Effector memory CD4-positive, alpha-beta T cell (primary cell): ENCODE data around the gene OPHN1.

Experiments used
- DNase-seq, 3 donors: peaks; one replicate each; pipeline ENCODE4 v3.0.0-alpha.2; 2020
- H3K27ac ChIP-seq: 2 replicates; pipeline ENCODE4 v1.7.0; 2013; ENCODE audit warnings: mild to moderate bottlenecking, low read length, moderate library complexity; ENCODE audit not compliant: insufficient read depth, poor library complexity, severe bottlenecking
- H3K27me3 ChIP-seq: replicated peaks from 2 replicates; pipeline ENCODE4 v1.7.0; 2013; ENCODE audit warnings: mild to moderate bottlenecking, low read length; ENCODE audit not compliant: insufficient read depth, control insufficient read depth, poor library complexity, severe bottlenecking
- H3K36me3 ChIP-seq: 2 replicates; pipeline ENCODE4 v1.7.0; 2013; ENCODE audit warnings: mild to moderate bottlenecking, low read length, moderate library complexity; ENCODE audit not compliant: control insufficient read depth, insufficient read depth
- H3K4me1 ChIP-seq: 2 replicates; pipeline ENCODE4 v1.7.0; 2013; ENCODE audit warnings: low read length, mild to moderate bottlenecking; ENCODE audit not compliant: control insufficient read depth, insufficient read depth, poor library complexity, severe bottlenecking
- H3K4me3 ChIP-seq: 2 replicates; pipeline ENCODE4 v1.7.0; 2013; ENCODE audit warnings: low read length, low read depth, mild to moderate bottlenecking; ENCODE audit not compliant: insufficient read depth, poor library complexity, severe bottlenecking
- H3K9me3 ChIP-seq: 2 replicates; pipeline ENCODE4 v1.7.0; 2013; ENCODE audit warnings: mild to moderate bottlenecking, low read length, moderate library complexity; ENCODE audit not compliant: control insufficient read depth

OPHN1 gene

GRCh38 chrX:68376373-68376772 is 56.9 kb downstream of the OPHN1 start:
- DNase-seq: no peak
- no peak overlapping the region for H3K4me3 ChIP-seq
- no peaks in the 10 kb centered on the region for H3K9me3 ChIP-seq
- H3K4me1 ChIP-seq: no peaks in the 10 kb centered on the region
- no peak overlapping the region for H3K27ac ChIP-seq
- no peaks in the 10 kb centered on the region for H3K36me3 ChIP-seq
- no peaks in the 10 kb centered on the region for H3K27me3 ChIP-seq

- Histone ChIP-seq H3K36me3 (no peaks in the 10 kb centered on the region), H3K4me1 (no peaks in the 10 kb centered on the region), H3K27ac (no peak overlapping the region), H3K9me3 (no peaks in the 10 kb centered on the region), H3K27me3 (no peaks in the 10 kb centered on the region), H3K4me3 (no peak overlapping the region)
- no peak for DNase-seq
Measured at GRCh38 chrX:68375803-68376202, 57.5 kb downstream of the OPHN1 start.

GRCh38 chrX:68372665-68373064 is 60.6 kb downstream of the OPHN1 start:
- Histone ChIP-seq H3K4me3 (no peak overlapping the region), H3K9me3 (no peaks in the 10 kb centered on the region), H3K27ac (no peak overlapping the region), H3K27me3 (no peaks in the 10 kb centered on the region), H3K36me3 (no peaks in the 10 kb centered on the region), H3K4me1 (no peaks in the 10 kb centered on the region)
- no peak for DNase-seq

- H3K36me3 ChIP-seq: no peaks in the 10 kb centered on the region
- no peaks in the 10 kb centered on the region for H3K4me1 ChIP-seq
- no peak overlapping the region for H3K27ac ChIP-seq
- no peaks in the 10 kb centered on the region for H3K9me3 ChIP-seq
- H3K27me3 ChIP-seq: no peaks in the 10 kb centered on the region
- DNase-seq: no peak
- H3K4me3 ChIP-seq: no peak overlapping the region
Measured at GRCh38 chrX:68369559-68369958, 63.7 kb downstream of the OPHN1 start.

- Histone ChIP-seq H3K27ac (no peak overlapping the region), H3K36me3 (no peaks in the 10 kb centered on the region), H3K27me3 (no peaks in the 10 kb centered on the region)
Measured at GRCh38 chrX:68365341-68365740, 68.0 kb downstream of the OPHN1 start.

GRCh38 chrX:68363984-68364383 is 69.3 kb downstream of the OPHN1 start:
- no peaks in the 10 kb centered on the region for H3K9me3 ChIP-seq
- H3K36me3 ChIP-seq: no peaks in the 10 kb centered on the region
- H3K27ac ChIP-seq: no peak overlapping the region
- no peaks in the 10 kb centered on the region for H3K27me3 ChIP-seq
- no peak overlapping the region for H3K4me3 ChIP-seq
- no peak for DNase-seq
- no peaks in the 10 kb centered on the region for H3K4me1 ChIP-seq

More at GRCh38 chrX:68365341-68365740, 68.0 kb downstream of the OPHN1 start:
- H3K9me3 ChIP-seq: no peaks in the 10 kb centered on the region
- H3K4me1 ChIP-seq: no peaks in the 10 kb centered on the region
- no peak overlapping the region for H3K4me3 ChIP-seq
- no peak for DNase-seq

GRCh38 chrX:68358679-68359078 is 74.6 kb downstream of the OPHN1 start:
- DNase-seq: no peak
- H3K9me3 ChIP-seq: no peaks in the 10 kb centered on the region
- no peaks in the 10 kb centered on the region for H3K27me3 ChIP-seq
- H3K27ac ChIP-seq: no peak overlapping the region
- no peaks in the 10 kb centered on the region for H3K36me3 ChIP-seq
- H3K4me1 ChIP-seq: no peaks in the 10 kb centered on the region
- H3K4me3 ChIP-seq: no peak overlapping the region

GRCh38 chrX:68355629-68355920 is 77.7 kb downstream of the OPHN1 start:
- no peaks in the 10 kb centered on the region for H3K27me3 ChIP-seq
- H3K27ac ChIP-seq: no peak overlapping the region
- no peaks in the 10 kb centered on the region for H3K9me3 ChIP-seq
- no peak overlapping the region for H3K4me3 ChIP-seq
- DNase-seq: no peak
- no peaks in the 10 kb centered on the region for H3K36me3 ChIP-seq
- no peaks in the 10 kb centered on the region for H3K4me1 ChIP-seq

- no peak for DNase-seq
- H3K9me3 ChIP-seq: no peaks in the 10 kb centered on the region
- no peaks in the 10 kb centered on the region for H3K36me3 ChIP-seq
- H3K4me3 ChIP-seq: no peak overlapping the region
- H3K27ac ChIP-seq: no peak overlapping the region
- H3K27me3 ChIP-seq: no peaks in the 10 kb centered on the region
- no peaks in the 10 kb centered on the region for H3K4me1 ChIP-seq
Measured at GRCh38 chrX:68354879-68355628, 78.2 kb downstream of the OPHN1 start.

- H3K4me1 ChIP-seq: no peaks in the 10 kb centered on the region
- H3K27me3 ChIP-seq: no peaks in the 10 kb centered on the region
- no peak overlapping the region for H3K4me3 ChIP-seq
- DNase-seq: no peak
- no peaks in the 10 kb centered on the region for H3K9me3 ChIP-seq
- no peak overlapping the region for H3K27ac ChIP-seq
- H3K36me3 ChIP-seq: no peaks in the 10 kb centered on the region
Measured at GRCh38 chrX:68345025-68345424, 88.3 kb downstream of the OPHN1 start.
